ENCODE data around the gene BCL6B. TPM values are rescaled to one million over a fixed set of nuclear protein-coding genes. Genes with fewer than 3 reads are reported as not detected.

BCL6B gene
- total and polyA plus RNA-seq, 10 of the 15 experiments (the other 5 are each of a cell fraction or from before 2014, with no cell fraction given) = 0.06 to 0.85 (median 0.11) TPM; not detected in 1

GRCh38 chr17:7004398-7005253 lies 18.2 kb upstream of the BCL6B start (continued):
- no peak for TF ChIP-seq E2F8 (IDR thresholded peaks at IDR 0.05; ENCODE audit: low read depth, partially characterized antibody)
- no peak for TF ChIP-seq SRF (IDR thresholded peaks at IDR 0.05; ENCODE audit: low read depth in 2 of 2, low read length in 2 of 2)
- TF ChIP-seq ASH2L (IDR thresholded peaks at IDR 0.05; ENCODE audit: borderline replicate concordance, low read depth) = no peak
- TF ChIP-seq ZSCAN29 (IDR thresholded peaks at IDR 0.05) = no peak
- TF ChIP-seq ZNF217 (IDR thresholded peaks at IDR 0.05) = no peak
- TF ChIP-seq, protein P1, sequence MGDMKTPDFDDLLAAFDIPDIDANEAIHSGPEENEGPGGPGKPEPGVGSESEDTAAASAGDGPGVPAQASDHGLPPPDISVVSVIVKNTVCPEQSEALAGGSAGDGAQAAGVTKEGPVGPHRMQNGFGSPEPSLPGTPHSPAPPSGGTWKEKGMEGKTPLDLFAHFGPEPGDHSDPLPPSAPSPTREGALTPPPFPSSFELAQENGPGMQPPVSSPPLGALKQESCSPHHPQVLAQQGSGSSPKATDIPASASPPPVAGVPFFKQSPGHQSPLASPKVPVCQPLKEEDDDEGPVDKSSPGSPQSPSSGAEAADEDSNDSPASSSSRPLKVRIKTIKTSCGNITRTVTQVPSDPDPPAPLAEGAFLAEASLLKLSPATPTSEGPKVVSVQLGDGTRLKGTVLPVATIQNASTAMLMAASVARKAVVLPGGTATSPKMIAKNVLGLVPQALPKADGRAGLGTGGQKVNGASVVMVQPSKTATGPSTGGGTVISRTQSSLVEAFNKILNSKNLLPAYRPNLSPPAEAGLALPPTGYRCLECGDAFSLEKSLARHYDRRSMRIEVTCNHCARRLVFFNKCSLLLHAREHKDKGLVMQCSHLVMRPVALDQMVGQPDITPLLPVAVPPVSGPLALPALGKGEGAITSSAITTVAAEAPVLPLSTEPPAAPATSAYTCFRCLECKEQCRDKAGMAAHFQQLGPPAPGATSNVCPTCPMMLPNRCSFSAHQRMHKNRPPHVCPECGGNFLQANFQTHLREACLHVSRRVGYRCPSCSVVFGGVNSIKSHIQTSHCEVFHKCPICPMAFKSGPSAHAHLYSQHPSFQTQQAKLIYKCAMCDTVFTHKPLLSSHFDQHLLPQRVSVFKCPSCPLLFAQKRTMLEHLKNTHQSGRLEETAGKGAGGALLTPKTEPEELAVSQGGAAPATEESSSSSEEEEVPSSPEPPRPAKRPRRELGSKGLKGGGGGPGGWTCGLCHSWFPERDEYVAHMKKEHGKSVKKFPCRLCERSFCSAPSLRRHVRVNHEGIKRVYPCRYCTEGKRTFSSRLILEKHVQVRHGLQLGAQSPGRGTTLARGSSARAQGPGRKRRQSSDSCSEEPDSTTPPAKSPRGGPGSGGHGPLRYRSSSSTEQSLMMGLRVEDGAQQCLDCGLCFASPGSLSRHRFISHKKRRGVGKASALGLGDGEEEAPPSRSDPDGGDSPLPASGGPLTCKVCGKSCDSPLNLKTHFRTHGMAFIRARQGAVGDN (IDR thresholded peaks at IDR 0.05) = no peak
- TF ChIP-seq RUNX3 (IDR thresholded peaks at IDR 0.05; ENCODE audit: low read length) = peak; percentile 64
- no peak for TF ChIP-seq ZZZ3 (IDR thresholded peaks at IDR 0.05; ENCODE audit: control insufficient read depth, insufficient read length, low read depth)
- TF ChIP-seq BCL11A (IDR thresholded peaks at IDR 0.05; ENCODE audit: low read depth, low read length) = no peak
- TF ChIP-seq TCF3 (IDR thresholded peaks at IDR 0.05; ENCODE audit: borderline replicate concordance, insufficient read depth, low read depth, low read length) = no peak
- no peak for TF ChIP-seq CREB1 (IDR thresholded peaks at IDR 0.05; ENCODE audit: low read depth)
- no peak for TF ChIP-seq CEBPB (IDR thresholded peaks at IDR 0.05; ENCODE audit: borderline replicate concordance in 1 of 2, low read depth in 2 of 2, low read length in 2 of 2)
- TF ChIP-seq SIN3A (IDR thresholded peaks at IDR 0.05; ENCODE audit: low read depth, low read length) = no peak
- no peak for TF ChIP-seq REST (IDR thresholded peaks at IDR 0.05; ENCODE audit: low read depth, low read length)
- TF ChIP-seq IRF5 (IDR thresholded peaks at IDR 0.05; ENCODE audit: borderline replicate concordance) = no peak
- no peak for TF ChIP-seq SREBF1 (IDR thresholded peaks at IDR 0.05; ENCODE audit: low read length)
- no peak for TF ChIP-seq BMI1 (IDR thresholded peaks at IDR 0.05; ENCODE audit: borderline replicate concordance)
- no peak for TF ChIP-seq ZNF384 (IDR thresholded peaks at IDR 0.05; ENCODE audit: borderline replicate concordance, low read depth, low read length)

Measured in GM12878 (cell line).